ENCODE measurements around the gene KLHL40. TPM values are rescaled to one million over a fixed set of nuclear protein-coding genes. Genes with fewer than 3 reads are reported as not detected.

The KLHL40 gene
- total RNA-seq, 1 donor, result not detected

DNA sequence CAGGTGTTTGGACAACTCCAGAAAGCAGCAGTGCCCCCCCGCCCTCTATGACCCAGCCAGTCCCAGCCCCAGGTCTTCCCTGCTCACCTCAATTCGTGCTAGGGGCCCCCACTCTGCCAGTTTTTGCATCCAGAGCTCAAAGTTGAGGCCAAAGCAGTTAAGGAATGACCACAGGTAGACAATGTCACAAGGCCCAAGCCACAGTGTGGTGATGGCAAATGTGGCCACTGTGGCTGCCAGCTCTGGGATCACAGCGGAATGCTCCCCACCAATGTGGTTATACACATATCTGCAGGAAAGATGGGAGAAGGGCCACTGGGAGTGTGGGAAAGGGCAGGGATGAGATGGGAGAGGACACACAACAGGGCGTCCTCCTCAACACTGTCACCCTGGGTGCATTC, 8.2 kb downstream of the KLHL40 start:
- peak; percentile 30 for DNase-seq (ENCODE audit: insufficient read length, low spot score, missing footprints)
- H2AFZ ChIP-seq (ENCODE audit: low read length), result no peak overlapping the region
- no peaks in the 10 kb centered on the region for H3K79me2 ChIP-seq (ENCODE audit: insufficient read depth, low read length)

DNA sequence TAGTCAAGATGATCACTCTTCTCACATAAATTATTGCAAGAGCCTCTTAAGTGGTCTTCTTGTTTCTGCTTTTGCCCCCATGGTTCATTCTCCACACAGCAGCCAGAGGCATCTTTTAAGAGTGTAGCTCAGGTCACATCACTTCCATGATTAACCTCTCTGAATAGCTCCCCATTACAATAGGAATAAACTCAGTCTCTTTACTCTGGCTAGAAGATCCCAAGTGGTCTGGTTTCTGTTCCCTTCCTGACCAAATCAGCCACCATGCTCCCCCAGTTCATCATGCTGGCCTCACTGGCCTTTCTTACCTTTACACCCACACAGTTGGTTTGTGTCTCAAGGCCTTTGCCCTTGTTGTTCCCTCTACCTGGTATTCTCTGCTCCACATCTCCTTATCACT, 9.0 kb downstream of the KLHL40 start:
- Histone ChIP-seq H3K27me3 (ENCODE audit: insufficient read depth, low read length) (peaks cover 12% of the 10 kb centered on the region), H4K20me1 (ENCODE audit: insufficient read depth, low read length) (no peaks in the 10 kb centered on the region), H3K4me2 (ENCODE audit: insufficient read depth, low read length) (no peak overlapping the region), H3K4me3 (ENCODE audit: insufficient read depth, low read length) (no peak overlapping the region), H3K79me2 (ENCODE audit: insufficient read depth, low read length) (no peaks in the 10 kb centered on the region), H3K4me1 (ENCODE audit: insufficient read depth, low read length) (no peaks in the 10 kb centered on the region), H3K27ac (ENCODE audit: low read depth, low read length) (no peak overlapping the region), H3K9me3 (ENCODE audit: low read depth, low read length) (no peaks in the 10 kb centered on the region), H3K36me3 (ENCODE audit: insufficient read depth, low read length) (no peaks in the 10 kb centered on the region), H2AFZ (ENCODE audit: low read length) (no peak overlapping the region)
- TF ChIP-seq, protein P1, sequence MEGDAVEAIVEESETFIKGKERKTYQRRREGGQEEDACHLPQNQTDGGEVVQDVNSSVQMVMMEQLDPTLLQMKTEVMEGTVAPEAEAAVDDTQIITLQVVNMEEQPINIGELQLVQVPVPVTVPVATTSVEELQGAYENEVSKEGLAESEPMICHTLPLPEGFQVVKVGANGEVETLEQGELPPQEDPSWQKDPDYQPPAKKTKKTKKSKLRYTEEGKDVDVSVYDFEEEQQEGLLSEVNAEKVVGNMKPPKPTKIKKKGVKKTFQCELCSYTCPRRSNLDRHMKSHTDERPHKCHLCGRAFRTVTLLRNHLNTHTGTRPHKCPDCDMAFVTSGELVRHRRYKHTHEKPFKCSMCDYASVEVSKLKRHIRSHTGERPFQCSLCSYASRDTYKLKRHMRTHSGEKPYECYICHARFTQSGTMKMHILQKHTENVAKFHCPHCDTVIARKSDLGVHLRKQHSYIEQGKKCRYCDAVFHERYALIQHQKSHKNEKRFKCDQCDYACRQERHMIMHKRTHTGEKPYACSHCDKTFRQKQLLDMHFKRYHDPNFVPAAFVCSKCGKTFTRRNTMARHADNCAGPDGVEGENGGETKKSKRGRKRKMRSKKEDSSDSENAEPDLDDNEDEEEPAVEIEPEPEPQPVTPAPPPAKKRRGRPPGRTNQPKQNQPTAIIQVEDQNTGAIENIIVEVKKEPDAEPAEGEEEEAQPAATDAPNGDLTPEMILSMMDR (IDR thresholded peaks at IDR 0.05; ENCODE audit: extremely low read depth, low read depth, low read length), result no peak
- DNase-seq (ENCODE audit: insufficient read length, low spot score, missing footprints), result peak; percentile 56

More for the DNA sequence above, 8.2 kb downstream of the KLHL40 start:
- Histone ChIP-seq H3K4me2 (ENCODE audit: insufficient read depth, low read length) (no peak overlapping the region), H3K27ac (ENCODE audit: low read depth, low read length) (no peak overlapping the region), H3K4me1 (ENCODE audit: insufficient read depth, low read length) (no peaks in the 10 kb centered on the region), H3K4me3 (ENCODE audit: insufficient read depth, low read length) (no peak overlapping the region), H3K9me3 (ENCODE audit: low read depth, low read length) (no peaks in the 10 kb centered on the region), H3K36me3 (ENCODE audit: insufficient read depth, low read length) (no peaks in the 10 kb centered on the region), H3K27me3 (ENCODE audit: insufficient read depth, low read length) (peaks cover 10% of the 10 kb centered on the region), H4K20me1 (ENCODE audit: insufficient read depth, low read length) (no peaks in the 10 kb centered on the region)
- TF ChIP-seq, protein P1 (IDR thresholded peaks at IDR 0.05; ENCODE audit: extremely low read depth, low read depth, low read length), result no peak

DNA sequence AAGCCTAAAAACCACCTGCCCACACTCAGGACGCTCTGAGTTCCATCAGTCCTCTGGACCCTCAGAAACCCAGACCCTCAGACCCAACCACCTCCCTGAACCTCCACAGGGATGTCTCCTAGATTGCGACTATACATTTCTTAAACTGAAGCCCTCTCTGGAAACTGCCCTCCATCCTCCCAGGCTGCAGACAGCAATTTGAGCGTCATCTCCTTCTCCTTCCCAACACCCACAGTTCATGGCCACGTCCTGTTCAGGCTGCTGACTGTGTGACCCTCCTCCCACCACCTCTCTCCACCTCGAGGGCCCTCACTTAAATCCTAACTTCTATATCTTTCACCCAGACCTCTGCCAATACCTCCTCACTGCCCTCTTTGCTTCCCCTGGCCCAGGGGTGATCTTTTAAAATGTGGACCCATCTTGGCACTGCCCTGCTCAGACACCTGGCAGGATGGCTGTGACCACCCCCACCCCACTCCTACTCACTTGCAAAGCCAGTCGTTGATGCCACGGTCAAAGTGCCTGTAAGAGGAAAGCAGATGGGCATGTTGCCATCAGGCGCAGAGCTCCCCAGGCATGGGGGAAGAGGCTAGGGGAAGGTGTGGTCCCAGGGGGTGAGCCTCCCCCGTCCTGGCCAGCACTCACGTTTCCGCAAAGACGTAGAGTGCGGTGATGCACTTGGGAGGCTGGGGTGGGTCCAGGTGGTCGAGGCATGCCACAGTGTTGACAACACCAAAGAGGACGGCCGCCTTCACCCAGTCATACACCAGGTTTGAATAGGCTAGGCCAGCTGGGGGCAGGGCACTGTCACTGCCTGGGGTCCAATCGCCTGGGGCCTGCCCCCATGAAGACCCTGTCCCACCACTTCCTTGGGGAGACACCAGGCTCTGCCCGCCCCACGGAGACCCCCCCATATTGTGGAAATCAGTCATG, 11.3 kb downstream of the KLHL40 start:
- Histone ChIP-seq H4K20me1 (ENCODE audit: insufficient read depth, low read length) (no peaks in the 10 kb centered on the region), H3K27me3 (ENCODE audit: insufficient read depth, low read length) (peaks cover 10% of the 10 kb centered on the region), H3K36me3 (ENCODE audit: insufficient read depth, low read length) (no peaks in the 10 kb centered on the region), H3K9me3 (ENCODE audit: low read depth, low read length) (no peaks in the 10 kb centered on the region), H3K4me3 (ENCODE audit: insufficient read depth, low read length) (no peak overlapping the region), H3K4me1 (ENCODE audit: insufficient read depth, low read length) (no peaks in the 10 kb centered on the region), H3K27ac (ENCODE audit: low read depth, low read length) (no peak overlapping the region), H2AFZ (ENCODE audit: low read length) (no peak overlapping the region), H3K79me2 (ENCODE audit: insufficient read depth, low read length) (no peaks in the 10 kb centered on the region), H3K4me2 (ENCODE audit: insufficient read depth, low read length) (no peak overlapping the region)
- TF ChIP-seq, protein P1 (IDR thresholded peaks at IDR 0.05; ENCODE audit: extremely low read depth, low read depth, low read length), result no peak
- no peak for DNase-seq (ENCODE audit: insufficient read length, low spot score, missing footprints)

DNA sequence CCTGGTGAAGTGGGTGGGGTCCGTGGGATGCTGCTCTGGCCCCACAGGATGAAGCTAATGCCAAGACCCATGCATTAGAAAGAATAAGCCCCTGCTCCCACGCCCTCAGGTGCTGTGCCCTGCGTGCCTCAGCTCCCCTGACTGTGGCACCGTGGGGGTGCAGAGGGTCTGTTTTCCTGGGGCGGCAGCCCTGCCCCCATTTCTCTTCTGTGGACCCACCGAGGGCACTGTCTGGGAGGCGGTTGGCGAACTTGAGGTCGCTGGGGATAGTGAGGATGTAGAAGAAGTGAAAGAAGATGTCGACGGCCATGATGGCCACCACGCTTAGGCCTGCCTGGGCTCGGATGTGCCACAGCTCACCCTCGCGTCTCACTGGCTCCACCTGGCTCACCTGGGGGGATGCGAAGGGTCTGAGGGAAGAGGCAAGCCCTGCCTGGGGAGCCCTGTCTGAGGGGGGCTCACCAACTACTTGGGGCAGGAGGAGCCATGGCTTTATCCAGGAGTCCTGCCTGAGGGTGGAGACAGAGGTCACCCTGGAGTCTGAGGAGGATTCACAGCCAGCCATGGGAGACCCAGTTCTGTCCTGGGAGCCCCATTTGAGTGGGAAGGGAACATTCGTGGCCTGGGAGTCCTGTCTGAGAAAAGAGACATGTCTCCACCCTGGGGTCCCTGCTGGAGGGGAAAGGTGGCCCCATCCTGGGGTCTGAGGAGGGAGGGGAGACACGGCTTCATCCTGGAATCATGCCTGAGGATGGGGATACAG, 12.1 kb downstream of the KLHL40 start:
- Histone ChIP-seq H4K20me1 (ENCODE audit: insufficient read depth, low read length) (no peaks in the 10 kb centered on the region), H3K4me3 (ENCODE audit: insufficient read depth, low read length) (no peak overlapping the region), H3K27me3 (ENCODE audit: insufficient read depth, low read length) (peaks cover 7% of the 10 kb centered on the region), H2AFZ (ENCODE audit: low read length) (no peak overlapping the region), H3K4me1 (ENCODE audit: insufficient read depth, low read length) (no peaks in the 10 kb centered on the region), H3K27ac (ENCODE audit: low read depth, low read length) (no peak overlapping the region), H3K9me3 (ENCODE audit: low read depth, low read length) (no peaks in the 10 kb centered on the region), H3K36me3 (ENCODE audit: insufficient read depth, low read length) (no peaks in the 10 kb centered on the region), H3K4me2 (ENCODE audit: insufficient read depth, low read length) (no peak overlapping the region), H3K79me2 (ENCODE audit: insufficient read depth, low read length) (no peaks in the 10 kb centered on the region)
- TF ChIP-seq, protein P1 (IDR thresholded peaks at IDR 0.05; ENCODE audit: extremely low read depth, low read depth, low read length), result no peak
- DNase-seq (ENCODE audit: insufficient read length, low spot score, missing footprints), result peak; percentile 50
